GM10266 (cell line): ENCODE data around the gene TBC1D20.
"Not testable (repeated sequence)": the region's sequence is repeated elsewhere in the genome, so short reads cannot be mapped to it uniquely, and the experiment has no call there.

Experiments used
- DNase-seq: peaks from one replicate; pipeline ENCODE4 v3.0.0; 2012; ENCODE audit errors: extremely low spot score
- CTCF ChIP-seq: IDR thresholded peaks from 2 replicates; pipeline ENCODE4 v1.5.1; 2012; ENCODE audit warnings: mild to moderate bottlenecking, low read depth; ENCODE audit not compliant: control insufficient read depth, insufficient read depth; ENCODE audit errors: missing control alignments

TBC1D20 gene

GRCh38 chr20:462199-462991 is at the start of gene TBC1D20:
Gene TBC1D20, minus strand, starts transcription at chr20:462533. Its CDS starts 128 bp downstream, at chr20:462405.
- peak; percentile 47 for TF ChIP-seq CTCF
- DNase-seq = peak; percentile 94

GRCh38 chr20:510328-511057 is 48.2 kb upstream of the TBC1D20 start:
- not testable (repeated sequence) for DNase-seq

GRCh38 chr20:508364-508787 is 46.0 kb upstream of the TBC1D20 start:
- not testable (repeated sequence) for DNase-seq

- TF ChIP-seq CTCF = no peak
- no peak for DNase-seq
Observed at GRCh38 chr20:507761-508332, 45.5 kb upstream of the TBC1D20 start.

GRCh38 chr20:507006-507758 is 44.8 kb upstream of the TBC1D20 start:
- DNase-seq = no peak
- TF ChIP-seq CTCF = no peak

GRCh38 chr20:504632-505075 is 42.3 kb upstream of the TBC1D20 start:
- TF ChIP-seq CTCF = no peak
- DNase-seq = no peak

- no peak for DNase-seq
- TF ChIP-seq CTCF = no peak
Observed at GRCh38 chr20:503048-503737, 40.9 kb upstream of the TBC1D20 start.
